ENCODE results near the gene KRTAP10-6. TPM values are rescaled to one million over a fixed set of nuclear protein-coding genes. Genes with fewer than 3 reads are reported as not detected.
"Not testable (repeated sequence)": the region's sequence is repeated elsewhere in the genome, so short reads cannot be mapped to it uniquely, and the experiment has no call there.

KRTAP10-6 gene
- total and polyA plus RNA-seq, 2 donors (not counting 1 experiment from before 2014, with no cell fraction given), result not detected

- Histone ChIP-seq H3K79me2 (ENCODE audit: control insufficient read depth, insufficient read depth, low read length) (no peaks in the 10 kb centered on the region), H3K9ac (ENCODE audit: insufficient read depth, low read length) (no peak overlapping the region), H4K20me1 (ENCODE audit: control insufficient read depth, extremely low read depth, insufficient read depth, low read length) (no peaks in the 10 kb centered on the region), H3K27me3 (ENCODE audit: control insufficient read depth, insufficient read depth, low read length) (no peaks in the 10 kb centered on the region), H3K9me3 (ENCODE audit: control insufficient read depth, insufficient read depth, low read depth, low read length) (no peaks in the 10 kb centered on the region), H3K36me3 (ENCODE audit: control insufficient read depth, insufficient read depth, low read length) (no peaks in the 10 kb centered on the region), H3K27ac (ENCODE audit: insufficient read depth, low read length) (no peak overlapping the region), H3K4me3 (replicated peaks in 1 of 4; ENCODE audit: control extremely low read depth in 1 of 4, insufficient read depth in 1 of 4, low read depth in 3 of 4, low read length in 4 of 4) (no peak overlapping the region), H3K4me1 (ENCODE audit: control insufficient read depth, extremely low read depth, insufficient read depth, low read length) (no peaks in the 10 kb centered on the region), H3K4me2 (ENCODE audit: extremely low read depth, insufficient read depth, low read length) (no peak overlapping the region), H2AFZ (ENCODE audit: low read length) (no peak overlapping the region)
- no peak for DNase-seq (ENCODE audit: low read depth in 2 of 2)
- TF ChIP-seq, protein P1, sequence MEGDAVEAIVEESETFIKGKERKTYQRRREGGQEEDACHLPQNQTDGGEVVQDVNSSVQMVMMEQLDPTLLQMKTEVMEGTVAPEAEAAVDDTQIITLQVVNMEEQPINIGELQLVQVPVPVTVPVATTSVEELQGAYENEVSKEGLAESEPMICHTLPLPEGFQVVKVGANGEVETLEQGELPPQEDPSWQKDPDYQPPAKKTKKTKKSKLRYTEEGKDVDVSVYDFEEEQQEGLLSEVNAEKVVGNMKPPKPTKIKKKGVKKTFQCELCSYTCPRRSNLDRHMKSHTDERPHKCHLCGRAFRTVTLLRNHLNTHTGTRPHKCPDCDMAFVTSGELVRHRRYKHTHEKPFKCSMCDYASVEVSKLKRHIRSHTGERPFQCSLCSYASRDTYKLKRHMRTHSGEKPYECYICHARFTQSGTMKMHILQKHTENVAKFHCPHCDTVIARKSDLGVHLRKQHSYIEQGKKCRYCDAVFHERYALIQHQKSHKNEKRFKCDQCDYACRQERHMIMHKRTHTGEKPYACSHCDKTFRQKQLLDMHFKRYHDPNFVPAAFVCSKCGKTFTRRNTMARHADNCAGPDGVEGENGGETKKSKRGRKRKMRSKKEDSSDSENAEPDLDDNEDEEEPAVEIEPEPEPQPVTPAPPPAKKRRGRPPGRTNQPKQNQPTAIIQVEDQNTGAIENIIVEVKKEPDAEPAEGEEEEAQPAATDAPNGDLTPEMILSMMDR (conservative IDR thresholded peaks at IDR 0.05 in 1 of 2, IDR thresholded peaks at IDR 0.05 in 1 of 2; ENCODE audit: low read depth in 1 of 2, low read length in 2 of 2), result no peak
- no peak for TF ChIP-seq EZH2 (IDR thresholded peaks at IDR 0.05; ENCODE audit: low read length, missing control alignments)
Measured at GRCh38 chr21:44576025-44576420, 16.3 kb downstream of the KRTAP10-6 start.

- H3K36me3 ChIP-seq (ENCODE audit: control insufficient read depth, insufficient read depth, low read length), result no peaks in the 10 kb centered on the region
- TF ChIP-seq, protein P1 (conservative IDR thresholded peaks at IDR 0.05 in 1 of 2, IDR thresholded peaks at IDR 0.05 in 1 of 2; ENCODE audit: low read depth in 1 of 2, low read length in 2 of 2), result no peak
- no peak for TF ChIP-seq EZH2 (IDR thresholded peaks at IDR 0.05; ENCODE audit: low read length, missing control alignments)
- H2AFZ ChIP-seq (ENCODE audit: low read length), result no peak overlapping the region
- no peaks in the 10 kb centered on the region for H3K4me1 ChIP-seq (ENCODE audit: control insufficient read depth, extremely low read depth, insufficient read depth, low read length)
- no peak for DNase-seq (ENCODE audit: low read depth in 2 of 2)
- H3K27ac ChIP-seq (ENCODE audit: insufficient read depth, low read length), result no peak overlapping the region
- H3K79me2 ChIP-seq (ENCODE audit: control insufficient read depth, insufficient read depth, low read length), result no peaks in the 10 kb centered on the region
- H3K9me3 ChIP-seq (ENCODE audit: control insufficient read depth, insufficient read depth, low read depth, low read length), result no peaks in the 10 kb centered on the region
- H4K20me1 ChIP-seq (ENCODE audit: control insufficient read depth, extremely low read depth, insufficient read depth, low read length), result no peaks in the 10 kb centered on the region
- H3K9ac ChIP-seq (ENCODE audit: insufficient read depth, low read length), result no peak overlapping the region
- no peak overlapping the region for H3K4me2 ChIP-seq (ENCODE audit: extremely low read depth, insufficient read depth, low read length)
- H3K27me3 ChIP-seq (ENCODE audit: control insufficient read depth, insufficient read depth, low read length), result no peaks in the 10 kb centered on the region
- no peak overlapping the region for H3K4me3 ChIP-seq (replicated peaks in 1 of 4; ENCODE audit: control extremely low read depth in 1 of 4, insufficient read depth in 1 of 4, low read depth in 3 of 4, low read length in 4 of 4)
Measured at GRCh38 chr21:44575307-44576024, 16.8 kb downstream of the KRTAP10-6 start.

- TF ChIP-seq EZH2 (IDR thresholded peaks at IDR 0.05; ENCODE audit: low read length, missing control alignments), result no peak
- TF ChIP-seq, protein P1 (conservative IDR thresholded peaks at IDR 0.05 in 1 of 2, IDR thresholded peaks at IDR 0.05 in 1 of 2; ENCODE audit: low read depth in 1 of 2, low read length in 2 of 2), result no peak
- H3K4me2 ChIP-seq (ENCODE audit: extremely low read depth, insufficient read depth, low read length), result no peak overlapping the region
- H3K27ac ChIP-seq (ENCODE audit: insufficient read depth, low read length), result no peak overlapping the region
- H3K9me3 ChIP-seq (ENCODE audit: control insufficient read depth, insufficient read depth, low read depth, low read length), result no peaks in the 10 kb centered on the region
- no peak overlapping the region for H3K9ac ChIP-seq (ENCODE audit: insufficient read depth, low read length)
- no peaks in the 10 kb centered on the region for H3K4me1 ChIP-seq (ENCODE audit: control insufficient read depth, extremely low read depth, insufficient read depth, low read length)
- no peak overlapping the region for H3K4me3 ChIP-seq (replicated peaks in 1 of 4; ENCODE audit: control extremely low read depth in 1 of 4, insufficient read depth in 1 of 4, low read depth in 3 of 4, low read length in 4 of 4)
- no peaks in the 10 kb centered on the region for H3K36me3 ChIP-seq (ENCODE audit: control insufficient read depth, insufficient read depth, low read length)
- no peak for DNase-seq (ENCODE audit: low read depth in 2 of 2)
- no peaks in the 10 kb centered on the region for H4K20me1 ChIP-seq (ENCODE audit: control insufficient read depth, extremely low read depth, insufficient read depth, low read length)
- H2AFZ ChIP-seq (ENCODE audit: low read length), result no peak overlapping the region
- no peaks in the 10 kb centered on the region for H3K27me3 ChIP-seq (ENCODE audit: control insufficient read depth, insufficient read depth, low read length)
- no peaks in the 10 kb centered on the region for H3K79me2 ChIP-seq (ENCODE audit: control insufficient read depth, insufficient read depth, low read length)
Measured at GRCh38 chr21:44574457-44575306, 17.6 kb downstream of the KRTAP10-6 start.

DNA sequence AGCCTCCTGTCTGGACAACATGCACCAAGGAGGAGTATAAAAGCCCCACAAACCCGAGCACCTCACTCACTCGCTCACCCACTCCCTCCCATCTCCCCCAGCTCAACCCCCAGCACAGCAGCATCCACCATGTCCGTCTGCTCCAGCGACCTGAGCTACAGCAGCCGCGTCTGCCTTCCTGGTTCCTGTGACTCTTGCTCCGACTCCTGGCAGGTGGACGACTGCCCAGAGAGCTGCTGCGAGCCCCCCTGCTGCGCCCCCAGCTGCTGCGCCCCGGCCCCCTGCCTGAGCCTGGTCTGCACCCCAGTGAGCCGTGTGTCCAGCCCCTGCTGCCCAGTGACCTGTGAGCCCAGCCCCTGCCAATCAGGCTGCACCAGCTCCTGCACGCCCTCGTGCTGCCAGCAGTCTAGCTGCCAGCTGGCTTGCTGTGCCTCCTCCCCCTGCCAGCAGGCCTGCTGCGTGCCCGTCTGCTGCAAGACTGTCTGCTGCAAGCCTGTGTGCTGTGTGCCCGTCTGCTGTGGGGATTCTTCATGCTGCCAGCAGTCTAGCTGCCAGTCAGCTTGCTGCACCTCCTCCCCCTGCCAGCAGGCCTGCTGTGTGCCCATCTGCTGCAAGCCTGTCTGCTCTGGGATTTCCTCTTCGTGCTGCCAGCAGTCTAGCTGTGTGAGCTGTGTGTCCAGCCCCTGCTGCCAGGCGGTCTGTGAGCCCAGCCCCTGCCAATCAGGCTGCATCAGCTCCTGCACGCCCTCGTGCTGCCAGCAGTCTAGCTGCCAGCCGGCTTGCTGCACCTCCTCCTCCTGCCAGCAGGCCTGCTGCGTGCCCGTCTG is 18.5 kb downstream of the KRTAP10-6 start, which contains the start of gene KRTAP10-4:
Gene KRTAP10-4, plus strand, starts transcription at position 100 of the 827 bp plus-strand sequence. Its CDS starts 30 bp downstream, at position 130.
- H3K9ac ChIP-seq (ENCODE audit: insufficient read depth, low read length); H3K27me3 ChIP-seq (ENCODE audit: control insufficient read depth, insufficient read depth, low read length); H3K4me1 ChIP-seq (ENCODE audit: control insufficient read depth, extremely low read depth, insufficient read depth, low read length); H4K20me1 ChIP-seq (ENCODE audit: control insufficient read depth, extremely low read depth, insufficient read depth, low read length); H3K9me3 ChIP-seq (ENCODE audit: control insufficient read depth, insufficient read depth, low read depth, low read length); H3K4me3 ChIP-seq (replicated peaks in 1 of 4; ENCODE audit: control extremely low read depth in 1 of 4, insufficient read depth in 1 of 4, low read depth in 3 of 4, low read length in 4 of 4); DNase-seq (ENCODE audit: low read depth in 2 of 2); H3K27ac ChIP-seq (ENCODE audit: insufficient read depth, low read length); H3K4me2 ChIP-seq (ENCODE audit: extremely low read depth, insufficient read depth, low read length); H3K36me3 ChIP-seq (ENCODE audit: control insufficient read depth, insufficient read depth, low read length); H2AFZ ChIP-seq (ENCODE audit: low read length); H3K79me2 ChIP-seq (ENCODE audit: control insufficient read depth, insufficient read depth, low read length): not testable (repeated sequence)
